Left ventricle myocardium inferior (tissue), 1 donor: ENCODE measurements around the gene NRXN2. TPM values are rescaled to one million over a fixed set of nuclear protein-coding genes. Genes with fewer than 3 reads are reported as not detected.

ENCODE experiments used
- DNase-seq: peaks from one replicate; pipeline ENCODE4 v3.0.0-alpha.2; 2020
- H3K27ac ChIP-seq: fragments of 200-600 bp; replicated peaks from 2 replicates; pipeline ENCODE4 v1.8.0; 2021
- H3K27me3 ChIP-seq: fragments of 200-600 bp; 2 replicates; pipeline ENCODE4 v1.8.0; 2021; ENCODE audit warnings: low read depth
- H3K36me3 ChIP-seq: fragments of 200-600 bp; 2 replicates; pipeline ENCODE4 v1.8.0; 2021
- H3K4me1 ChIP-seq: fragments of 200-600 bp; 2 replicates; pipeline ENCODE4 v1.8.0; 2021
- H3K4me3 ChIP-seq: fragments of 200-600 bp; 2 replicates; pipeline ENCODE4 v1.8.0; 2021; ENCODE audit warnings: mild to moderate bottlenecking, moderate library complexity
- H3K9me3 ChIP-seq: fragments of 200-600 bp; replicated peaks from 2 replicates; pipeline ENCODE4 v1.8.0; 2021
- intact Hi-C: fragments of 100-400 bp; cut with micrococcal nuclease; formaldehyde crosslinking; loops from one replicate; pipeline ENCODE4 v1.11.0; 2022
- total RNA-seq: library from RNA; stranded (reverse); fragmentation: NEBNext Ultra II Directional; extraction: Animal tissue kit (Norgen Biotek cat#: 25700); gene quantifications from one replicate; pipeline ENCODE4 v1.2.1, GENCODE V29; 2021
- TF ChIP-seq, protein P1 (sequence below): fragments of 200-600 bp; IDR thresholded peaks from 2 replicates; pipeline ENCODE4 v1.8.0; 2021; ENCODE audit warnings: antibody characterized with exemption, mild to moderate bottlenecking, borderline replicate concordance
- donor health status: DM: no; HTN: yes; CAD: no; lungs with severe emphysema.

Gene NRXN2
- total RNA-seq, 1 donor from 2014 or later, result 0.71 TPM

DNA sequence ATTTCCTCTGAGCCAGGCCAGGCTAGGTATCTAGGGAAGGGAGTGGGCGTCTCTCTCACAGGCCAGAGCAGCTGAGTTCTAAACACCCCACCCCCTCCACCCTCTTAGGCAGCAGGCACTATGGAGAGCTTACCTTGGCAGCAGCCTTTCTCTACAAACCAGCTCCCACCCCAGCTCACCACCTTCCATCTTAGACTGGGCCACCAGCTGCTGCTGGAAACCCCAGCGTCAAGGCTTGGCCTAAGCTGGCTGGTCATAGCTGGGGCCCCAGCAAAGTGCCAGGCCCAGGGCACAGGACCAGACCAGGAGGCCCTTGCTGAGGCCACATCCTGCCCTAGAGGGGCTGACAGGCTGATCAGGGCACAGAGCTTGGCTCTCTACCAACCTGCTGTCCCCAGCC lies 111.8 kb downstream of the NRXN2 start:
- DNase-seq, result no peak
- TF ChIP-seq, protein P1, sequence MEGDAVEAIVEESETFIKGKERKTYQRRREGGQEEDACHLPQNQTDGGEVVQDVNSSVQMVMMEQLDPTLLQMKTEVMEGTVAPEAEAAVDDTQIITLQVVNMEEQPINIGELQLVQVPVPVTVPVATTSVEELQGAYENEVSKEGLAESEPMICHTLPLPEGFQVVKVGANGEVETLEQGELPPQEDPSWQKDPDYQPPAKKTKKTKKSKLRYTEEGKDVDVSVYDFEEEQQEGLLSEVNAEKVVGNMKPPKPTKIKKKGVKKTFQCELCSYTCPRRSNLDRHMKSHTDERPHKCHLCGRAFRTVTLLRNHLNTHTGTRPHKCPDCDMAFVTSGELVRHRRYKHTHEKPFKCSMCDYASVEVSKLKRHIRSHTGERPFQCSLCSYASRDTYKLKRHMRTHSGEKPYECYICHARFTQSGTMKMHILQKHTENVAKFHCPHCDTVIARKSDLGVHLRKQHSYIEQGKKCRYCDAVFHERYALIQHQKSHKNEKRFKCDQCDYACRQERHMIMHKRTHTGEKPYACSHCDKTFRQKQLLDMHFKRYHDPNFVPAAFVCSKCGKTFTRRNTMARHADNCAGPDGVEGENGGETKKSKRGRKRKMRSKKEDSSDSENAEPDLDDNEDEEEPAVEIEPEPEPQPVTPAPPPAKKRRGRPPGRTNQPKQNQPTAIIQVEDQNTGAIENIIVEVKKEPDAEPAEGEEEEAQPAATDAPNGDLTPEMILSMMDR, result no peak
- peaks cover 39% of the 10 kb centered on the region for H3K27me3 ChIP-seq
- no peak overlapping the region for H3K27ac ChIP-seq
- H3K36me3 ChIP-seq, result no peaks in the 10 kb centered on the region
- H3K9me3 ChIP-seq, result no peaks in the 10 kb centered on the region
- H3K4me3 ChIP-seq, result no peak overlapping the region
- peaks cover 6% of the 10 kb centered on the region for H3K4me1 ChIP-seq
- intact Hi-C loops, result no loop called here

DNA sequence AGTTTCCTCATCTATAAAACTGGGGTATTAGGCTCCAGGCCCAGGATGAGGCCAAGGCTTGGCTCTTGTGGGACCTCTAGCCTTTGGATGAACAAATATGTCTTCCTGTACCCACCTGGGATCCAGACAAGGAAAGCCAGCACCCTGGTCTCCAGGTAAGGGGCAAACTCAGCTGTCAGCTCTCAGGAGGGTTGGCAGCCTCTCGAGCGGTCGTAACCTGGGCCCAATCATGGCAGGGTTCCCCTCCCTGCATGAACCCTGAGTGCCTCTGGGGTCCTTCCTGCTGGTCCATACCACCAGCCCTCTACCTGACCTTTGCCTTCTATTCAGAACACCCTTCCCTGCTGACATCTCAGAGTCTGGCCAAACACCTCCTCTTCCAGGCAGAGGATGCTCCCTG lies 112.4 kb downstream of the NRXN2 start:
- Histone ChIP-seq H3K4me3 (no peak overlapping the region), H3K27ac (no peak overlapping the region), H3K27me3 (peaks cover 45% of the 10 kb centered on the region), H3K36me3 (no peaks in the 10 kb centered on the region), H3K9me3 (no peaks in the 10 kb centered on the region), H3K4me1 (peaks cover 6% of the 10 kb centered on the region)
- DNase-seq, result no peak
- intact Hi-C loops, result no loop called here
- TF ChIP-seq, protein P1, result no peak

DNA sequence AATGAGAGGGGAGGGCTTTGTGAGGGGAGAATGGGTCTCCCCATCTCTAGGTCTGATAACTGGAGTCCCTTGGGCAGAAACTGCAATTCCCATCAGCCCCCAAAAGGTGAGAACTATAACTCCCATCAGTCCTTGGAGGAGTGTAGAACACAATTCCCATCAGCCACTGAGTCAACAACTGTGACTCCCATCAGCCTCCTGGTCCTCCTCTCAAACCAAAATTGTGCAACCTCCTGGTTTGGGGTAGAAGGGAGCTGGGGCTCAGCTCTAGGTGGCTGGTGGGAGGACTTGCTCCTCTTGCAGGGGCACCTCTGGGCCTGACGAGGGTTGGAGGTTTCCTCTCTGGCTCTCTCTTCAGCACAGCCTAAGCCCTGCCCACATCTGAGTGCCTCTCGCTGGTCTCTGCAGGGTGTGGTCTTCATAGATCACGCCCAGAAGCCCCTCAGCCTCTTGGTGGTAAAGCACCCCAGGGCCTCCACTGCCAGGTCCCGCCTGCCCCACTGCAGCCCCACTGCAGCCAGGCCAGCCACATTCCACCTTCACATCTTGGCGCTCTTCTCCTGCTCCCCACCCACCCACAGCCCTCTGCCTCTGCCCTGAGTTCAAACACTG lies 113.5 kb downstream of the NRXN2 start:
- no peak overlapping the region for H3K4me3 ChIP-seq
- intact Hi-C loops, result no loop called here
- no peaks in the 10 kb centered on the region for H3K9me3 ChIP-seq
- TF ChIP-seq, protein P1, result no peak
- no peaks in the 10 kb centered on the region for H3K36me3 ChIP-seq
- peaks cover 6% of the 10 kb centered on the region for H3K4me1 ChIP-seq
- H3K27ac ChIP-seq, result no peak overlapping the region
- no peak for DNase-seq
- peaks cover 56% of the 10 kb centered on the region for H3K27me3 ChIP-seq

DNA sequence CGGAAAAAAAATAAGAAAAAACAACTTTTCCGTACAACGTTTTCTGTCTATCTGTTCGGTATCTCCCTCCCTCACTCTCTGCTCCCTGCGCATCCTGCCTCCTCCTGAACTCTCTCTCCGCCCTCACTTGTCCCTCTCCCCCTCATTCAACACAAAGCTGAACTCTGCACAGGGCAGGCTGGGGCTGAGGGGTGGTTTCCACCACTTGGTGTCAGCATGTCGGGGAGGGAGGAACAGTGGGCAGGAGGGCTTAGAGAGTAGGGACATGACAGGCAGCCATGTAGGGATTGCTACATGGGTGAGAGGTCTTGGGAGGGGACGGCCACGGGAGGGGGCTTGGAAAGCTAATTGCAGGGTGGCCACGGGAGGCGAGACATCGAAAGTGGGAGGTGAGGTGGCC lies 114.4 kb downstream of the NRXN2 start:
- Histone ChIP-seq H3K27ac (no peak overlapping the region), H3K36me3 (no peaks in the 10 kb centered on the region), H3K9me3 (no peaks in the 10 kb centered on the region), H3K4me3 (peak overlapping the region; percentile 52), H3K4me1 (peaks cover 6% of the 10 kb centered on the region), H3K27me3 (peaks cover 65% of the 10 kb centered on the region)
- no peak for DNase-seq
- intact Hi-C loops, result no loop called here
- TF ChIP-seq, protein P1, result no peak

DNA sequence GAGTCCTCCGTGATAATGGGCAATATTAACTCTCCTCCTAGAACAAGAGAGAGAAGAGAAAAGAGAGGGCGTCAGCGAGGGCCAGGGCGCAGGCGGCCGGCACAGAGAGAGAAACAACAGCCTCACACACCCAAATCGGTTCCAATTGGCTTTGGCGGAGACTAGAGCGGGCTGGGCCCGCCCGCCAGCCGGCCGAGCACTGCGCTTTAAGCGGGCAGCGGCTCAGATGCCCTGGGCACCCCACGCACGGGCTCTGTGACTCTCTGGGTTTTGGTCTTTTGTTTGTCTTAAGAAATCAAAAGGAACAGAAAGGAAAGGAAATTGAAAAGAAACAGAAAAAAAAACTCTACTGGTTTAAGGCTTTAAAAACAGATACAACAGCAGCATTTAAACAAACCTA lies 115.0 kb downstream of the NRXN2 start:
- H3K4me1 ChIP-seq, result peaks cover 6% of the 10 kb centered on the region

More for the DNA sequence above, 115.0 kb downstream of the NRXN2 start:
- TF ChIP-seq, protein P1, result no peak
- Histone ChIP-seq H3K27ac (no peak overlapping the region), H3K36me3 (no peaks in the 10 kb centered on the region), H3K27me3 (peaks cover 69% of the 10 kb centered on the region), H3K4me3 (peak overlapping the region; percentile 52), H3K9me3 (no peaks in the 10 kb centered on the region)
- DNase-seq, result no peak
- intact Hi-C loops, result no loop called here
